Measurements from ENCODE around the gene DRAM1.

- no peak for TF ChIP-seq CTCF (IDR thresholded peaks at IDR 0.05)
- TF ChIP-seq POLR2A (IDR thresholded peaks at IDR 0.05), result no peak
Observed at GRCh38 chr12:101942250-101942605, 64.8 kb downstream of the DRAM1 start.
